AG04450 (cell line): ENCODE measurements around the gene SLC18A2. TPM values are rescaled to one million over a fixed set of nuclear protein-coding genes. Genes with fewer than 3 reads are reported as not detected.

Source experiments
- CTCF ChIA-PET: fragments of 300-600, 350-600 bp; formaldehyde crosslinking; extraction: SDS; loops from one replicate; lab custom pipeline; 2022; ENCODE audit warnings: antibody characterized with exemption, inconsistent platforms; lab: Charles Lee
- POLR2A ChIA-PET: fragments of 350-600 bp; formaldehyde crosslinking; extraction: SDS; loops from one replicate; lab custom pipeline; 2021; ENCODE audit warnings: antibody characterized with exemption, inconsistent platforms; lab: Yijun Ruan, JAX
- DNase-seq: peaks from one replicate; pipeline ENCODE4 v3.0.0-alpha.2; 2011; ENCODE audit warnings: low read depth, low spot score
- H3K27ac ChIP-seq: one replicate; pipeline ENCODE4 v1.5.1; 2012; ENCODE audit warnings: low read depth, low read length, control low read depth
- H3K27me3 ChIP-seq: one replicate; pipeline ENCODE4 v1.6.0; 2012; ENCODE audit warnings: low read length; ENCODE audit not compliant: control insufficient read depth, insufficient read depth
- H3K4me3 ChIP-seq: 2 replicates; pipeline ENCODE4 v1.5.1; 2011; ENCODE audit warnings: mild to moderate bottlenecking, low read depth, low read length, control low read depth
- H3K9me3 ChIP-seq: 2 replicates; pipeline ENCODE4 v1.5.1; 2012; ENCODE audit warnings: low read length; ENCODE audit not compliant: control insufficient read depth, insufficient read depth
- polyA plus RNA-seq: library from polyadenylated mRNA; depleted of rRNA; stranded (reverse); fragments of >200 nt; gene quantifications from 2 replicates; pipeline ENCODE4 v1.2.3, GENCODE V29; 2011
- TF ChIP-seq, protein P1 (sequence below): IDR thresholded peaks from 2 replicates; pipeline ENCODE4 v1.5.1; 2011; ENCODE audit warnings: low read depth, low read length, control low read depth, inconsistent platforms

The SLC18A2 gene
- polyA plus RNA-seq, 1 experiment: 0.01 TPM

DNA sequence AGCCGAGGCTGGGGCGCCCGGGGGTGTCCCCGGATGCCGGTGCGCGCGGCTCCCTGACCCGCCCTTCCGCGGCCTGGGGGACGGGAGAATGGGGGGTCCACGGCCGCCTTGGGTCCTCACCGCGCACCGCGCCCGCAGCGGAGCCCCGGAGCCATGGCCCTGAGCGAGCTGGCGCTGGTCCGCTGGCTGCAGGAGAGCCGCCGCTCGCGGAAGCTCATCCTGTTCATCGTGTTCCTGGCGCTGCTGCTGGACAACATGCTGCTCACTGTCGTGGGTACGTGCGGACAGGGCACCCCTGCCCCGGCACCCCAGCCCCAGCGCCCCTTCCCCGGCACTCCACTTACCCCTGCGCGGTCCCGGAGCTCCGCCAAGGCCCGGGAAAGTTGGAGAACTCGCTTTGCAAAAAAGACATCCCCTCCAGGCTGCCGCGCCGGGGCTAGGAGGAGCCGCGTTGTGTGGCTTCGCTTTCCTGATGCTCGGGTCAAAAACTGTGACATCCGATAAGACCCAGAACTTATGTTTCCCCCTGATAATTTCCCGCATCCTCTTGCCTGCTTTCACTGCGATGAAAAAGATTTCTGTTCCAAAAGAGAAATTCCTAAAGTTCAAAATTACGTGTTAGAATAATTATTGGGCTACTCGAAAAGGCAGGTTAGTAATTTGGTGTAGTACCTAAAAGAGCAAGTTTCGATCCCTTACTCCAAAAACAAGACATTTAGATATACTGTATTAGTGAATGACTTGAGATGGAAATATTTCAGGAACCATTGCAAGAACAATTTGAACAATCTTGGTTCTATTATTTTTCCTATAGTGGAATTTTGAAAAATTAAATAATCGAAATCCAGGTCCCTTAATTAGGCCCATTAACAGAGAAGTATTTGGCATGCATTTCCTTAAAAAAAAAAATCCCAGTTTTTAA lies 888 bp downstream of the SLC18A2 start:
- DNase-seq: no peak
- ChIA-PET POLR2A (no interaction called here), CTCF (no interaction called here)
- peaks cover 21% of the 10 kb centered on the region for H3K27me3 ChIP-seq
- no peaks in the 10 kb centered on the region for H3K9me3 ChIP-seq
- no peak overlapping the region for H3K27ac ChIP-seq
- H3K4me3 ChIP-seq: no peak overlapping the region
- TF ChIP-seq, protein P1, sequence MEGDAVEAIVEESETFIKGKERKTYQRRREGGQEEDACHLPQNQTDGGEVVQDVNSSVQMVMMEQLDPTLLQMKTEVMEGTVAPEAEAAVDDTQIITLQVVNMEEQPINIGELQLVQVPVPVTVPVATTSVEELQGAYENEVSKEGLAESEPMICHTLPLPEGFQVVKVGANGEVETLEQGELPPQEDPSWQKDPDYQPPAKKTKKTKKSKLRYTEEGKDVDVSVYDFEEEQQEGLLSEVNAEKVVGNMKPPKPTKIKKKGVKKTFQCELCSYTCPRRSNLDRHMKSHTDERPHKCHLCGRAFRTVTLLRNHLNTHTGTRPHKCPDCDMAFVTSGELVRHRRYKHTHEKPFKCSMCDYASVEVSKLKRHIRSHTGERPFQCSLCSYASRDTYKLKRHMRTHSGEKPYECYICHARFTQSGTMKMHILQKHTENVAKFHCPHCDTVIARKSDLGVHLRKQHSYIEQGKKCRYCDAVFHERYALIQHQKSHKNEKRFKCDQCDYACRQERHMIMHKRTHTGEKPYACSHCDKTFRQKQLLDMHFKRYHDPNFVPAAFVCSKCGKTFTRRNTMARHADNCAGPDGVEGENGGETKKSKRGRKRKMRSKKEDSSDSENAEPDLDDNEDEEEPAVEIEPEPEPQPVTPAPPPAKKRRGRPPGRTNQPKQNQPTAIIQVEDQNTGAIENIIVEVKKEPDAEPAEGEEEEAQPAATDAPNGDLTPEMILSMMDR: no peak

DNA sequence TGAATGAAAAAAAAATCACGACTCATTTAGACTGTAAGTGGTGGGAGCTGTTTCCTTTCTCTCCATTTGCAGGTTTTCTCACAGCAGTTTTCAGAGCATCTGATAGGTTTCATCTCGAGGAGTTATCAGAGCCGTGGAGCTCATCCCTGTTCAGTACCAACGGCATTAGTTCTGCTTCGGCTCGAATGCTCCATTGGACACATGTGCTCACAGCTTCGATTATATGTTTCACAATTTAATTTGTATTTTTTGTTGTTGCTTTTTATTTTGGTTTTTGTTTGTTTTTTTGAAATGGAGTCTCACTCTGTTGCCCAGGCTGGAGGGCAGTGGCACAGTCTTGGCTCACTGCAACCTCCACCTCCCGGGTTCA lies 1.5 kb downstream of the SLC18A2 start:
- H3K9me3 ChIP-seq: no peaks in the 10 kb centered on the region
- H3K27me3 ChIP-seq: peaks cover 21% of the 10 kb centered on the region
- TF ChIP-seq, protein P1: no peak
- H3K27ac ChIP-seq: no peak overlapping the region
- ChIA-PET POLR2A (no interaction called here), CTCF (no interaction called here)
- DNase-seq: no peak
- no peak overlapping the region for H3K4me3 ChIP-seq

DNA sequence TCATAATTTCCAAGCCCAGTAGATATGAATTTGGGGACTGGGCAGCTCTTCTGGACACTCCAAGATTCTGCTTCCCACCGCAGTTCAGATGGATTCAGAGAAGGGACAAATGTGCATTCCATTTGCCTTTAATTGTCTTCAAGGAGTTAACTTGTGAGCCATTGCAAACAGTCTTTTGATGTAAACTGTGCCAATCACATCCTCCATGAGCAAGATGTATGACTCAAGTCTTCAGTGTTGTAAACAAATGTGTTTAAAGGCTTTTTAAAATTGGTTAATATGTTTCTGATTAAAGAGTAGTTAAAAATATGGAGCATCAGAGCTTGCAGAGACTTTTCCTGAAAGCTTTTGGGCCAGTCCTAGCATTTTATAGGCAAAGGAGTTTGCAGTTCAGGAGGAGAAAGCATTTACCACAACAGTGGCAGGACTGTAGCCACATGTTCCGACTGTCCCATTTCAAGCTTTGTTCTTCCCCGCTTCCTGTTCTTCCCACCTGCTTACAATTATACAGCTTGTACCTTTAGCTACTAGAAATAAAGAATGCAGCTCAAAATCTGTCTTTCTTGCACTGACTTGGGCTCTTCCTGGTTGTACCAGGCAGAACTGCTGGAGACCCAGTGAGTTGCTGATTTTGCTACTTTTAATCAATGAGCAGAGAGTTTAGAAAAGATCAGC lies 6.2 kb downstream of the SLC18A2 start:
- Histone ChIP-seq H3K4me3 (no peak overlapping the region), H3K27me3 (no peaks in the 10 kb centered on the region), H3K27ac (no peak overlapping the region), H3K9me3 (no peaks in the 10 kb centered on the region)
- no peak for DNase-seq
- POLR2A ChIA-PET: no interaction called here
- TF ChIP-seq, protein P1: no peak
- CTCF ChIA-PET: interaction anchor here (1.0 to 1.3 kb wide), 2 partner anchors 30 to 31 kb away, joined by 4 to 11 read pairs; no protein-coding TSS in a partner anchor

DNA sequence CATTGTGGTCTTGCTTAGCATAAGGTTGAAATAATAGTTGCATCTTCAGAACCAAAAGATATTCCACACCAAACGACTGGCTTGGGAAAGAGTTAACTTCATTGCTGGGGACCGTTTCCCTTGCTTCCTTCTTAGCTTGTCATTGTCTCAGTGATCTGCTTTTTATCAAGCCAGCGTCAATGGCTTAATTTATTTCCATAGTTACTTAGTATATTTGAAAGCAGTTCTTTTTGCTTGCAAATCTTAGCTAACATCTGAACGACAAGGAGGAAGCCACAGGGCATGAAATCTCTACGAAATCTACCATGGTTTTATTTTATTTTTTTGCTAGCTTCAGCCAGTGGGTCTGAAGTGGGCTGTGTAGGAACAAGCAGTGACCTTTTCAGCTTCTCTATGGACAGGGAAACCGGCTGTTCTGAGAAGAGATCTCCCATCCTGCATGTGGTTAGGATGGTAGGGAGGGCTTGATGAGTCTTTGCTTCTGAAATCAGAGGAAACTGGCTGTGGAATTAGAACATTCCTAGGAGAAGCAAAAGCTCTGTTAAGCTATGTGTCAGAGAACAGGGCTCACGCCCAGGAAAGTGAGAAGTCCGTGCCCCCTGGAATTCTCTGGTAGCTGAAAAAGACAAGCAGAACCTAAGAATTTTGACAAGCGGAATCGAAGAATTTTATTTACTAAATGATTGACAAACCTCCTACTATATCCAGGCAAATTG lies 8.0 kb downstream of the SLC18A2 start:
- H3K27ac ChIP-seq: no peak overlapping the region
- no peaks in the 10 kb centered on the region for H3K27me3 ChIP-seq
- CTCF ChIA-PET: interaction anchor here (1.7 kb wide), 1 partner anchor 32 kb away, joined by 8 read pairs; no protein-coding TSS in a partner anchor
- no peak overlapping the region for H3K4me3 ChIP-seq
- DNase-seq: no peak
- POLR2A ChIA-PET: no interaction called here
- H3K9me3 ChIP-seq: no peaks in the 10 kb centered on the region
- TF ChIP-seq, protein P1: no peak
